Measurements from ENCODE around the gene SLC38A10. TPM values are rescaled to one million over a fixed set of nuclear protein-coding genes. Genes with fewer than 3 reads are reported as not detected.

SLC38A10 gene
- total RNA-seq, 4 donors from 2014 or later = 126 to 206 (median 169) TPM

GRCh38 chr17:81292450-81292849 lies 2.7 kb downstream of the SLC38A10 start:
- Histone ChIP-seq H3K4me3 (no peak overlapping the region), H3K36me3 (peaks cover 0 to 33% (median 0%) of the 10 kb centered on the region in 3 donors), H3K4me1 (peaks cover 0 to 33% (median 0%) of the 10 kb centered on the region in 4 donors), H3K27ac (no peak overlapping the region), H3K27me3 (no peaks in the 10 kb centered on the region), H3K9me3 (no peaks in the 10 kb centered on the region)
- TF ChIP-seq POLR2A (IDR thresholded peaks at IDR 0.05) = no peak
- no peak for TF ChIP-seq CTCF (IDR thresholded peaks at IDR 0.05)
- DNase-seq = no peak

- no peaks in the 10 kb centered on the region for H3K9me3 ChIP-seq
- no peak overlapping the region for H3K27ac ChIP-seq
- peaks cover 0 to 38% (median 0%) of the 10 kb centered on the region in 3 donors for H3K36me3 ChIP-seq
- peaks cover 0 to 33% (median 0%) of the 10 kb centered on the region in 4 donors for H3K4me1 ChIP-seq
- no peaks in the 10 kb centered on the region for H3K27me3 ChIP-seq
- H3K4me3 ChIP-seq = no peak overlapping the region
- DNase-seq = peak; percentile 76 to 90 (median 84)
- TF ChIP-seq POLR2A (IDR thresholded peaks at IDR 0.05) = no peak
- TF ChIP-seq CTCF (IDR thresholded peaks at IDR 0.05) = peak; percentile 61 to 88 (median 76)
Observed at GRCh38 chr17:81291662-81292061, 3.4 kb downstream of the SLC38A10 start.

GRCh38 chr17:81290230-81290629 lies 4.9 kb downstream of the SLC38A10 start:
- H3K27ac ChIP-seq = no peak overlapping the region
- H3K4me3 ChIP-seq = no peak overlapping the region
- no peaks in the 10 kb centered on the region for H3K9me3 ChIP-seq
- no peaks in the 10 kb centered on the region for H3K27me3 ChIP-seq
- no peak for TF ChIP-seq POLR2A (IDR thresholded peaks at IDR 0.05)
- TF ChIP-seq CTCF (IDR thresholded peaks at IDR 0.05) = no peak
- DNase-seq = no peak
- H3K4me1 ChIP-seq = peaks cover 0 to 30% (median 7%) of the 10 kb centered on the region in 4 donors
- peaks cover 0 to 38% (median 0%) of the 10 kb centered on the region in 3 donors for H3K36me3 ChIP-seq

- Histone ChIP-seq H3K27me3 (no peaks in the 10 kb centered on the region), H3K4me1 (peaks cover 0 to 36% (median 7%) of the 10 kb centered on the region in 4 donors), H3K36me3 (peaks cover 0 to 39% (median 0%) of the 10 kb centered on the region in 3 donors), H3K9me3 (no peaks in the 10 kb centered on the region), H3K4me3 (no peak overlapping the region), H3K27ac (no peak overlapping the region)
- no peak for DNase-seq
- no peak for TF ChIP-seq POLR2A (IDR thresholded peaks at IDR 0.05)
- no peak for TF ChIP-seq CTCF (IDR thresholded peaks at IDR 0.05)
Observed at GRCh38 chr17:81289627-81290026, 5.5 kb downstream of the SLC38A10 start.

GRCh38 chr17:81288715-81289114 lies 6.4 kb downstream of the SLC38A10 start:
- peaks cover 0 to 43% (median 0%) of the 10 kb centered on the region in 3 donors for H3K36me3 ChIP-seq
- TF ChIP-seq CTCF (IDR thresholded peaks at IDR 0.05) (no peak), POLR2A (IDR thresholded peaks at IDR 0.05) (no peak)
- peaks cover 0 to 31% (median 7%) of the 10 kb centered on the region in 4 donors for H3K4me1 ChIP-seq

More at GRCh38 chr17:81288715-81289114, 6.4 kb downstream of the SLC38A10 start:
- Histone ChIP-seq H3K27ac (no peak overlapping the region), H3K4me3 (no peak overlapping the region), H3K27me3 (no peaks in the 10 kb centered on the region), H3K9me3 (no peaks in the 10 kb centered on the region)
- no peak for DNase-seq
